Right renal pelvis (tissue), 4 donors: Measurements from ENCODE around the gene ISG20. TPM values are rescaled to one million over a fixed set of nuclear protein-coding genes. Genes with fewer than 3 reads are reported as not detected.

Source experiments
- DNase-seq, 4 donors: peaks; one replicate each; pipeline ENCODE4 v3.0.0-alpha.2; 2013; ENCODE audit warnings: low read depth in 4 of 4, low spot score in 3 of 4, missing footprints in 1 of 4
- polyA plus RNA-seq, 4 donors: library from polyadenylated mRNA; unstranded; fragments of 120-200 nt; gene quantifications; one replicate each; pipeline ENCODE4 v1.2.1, GENCODE V29; 2013; ENCODE audit not compliant: insufficient read length in 4 of 4

The ISG20 gene
- polyA plus RNA-seq, 4 donors, result 0.39 to 1.8 (median 0.89) TPM

DNA sequence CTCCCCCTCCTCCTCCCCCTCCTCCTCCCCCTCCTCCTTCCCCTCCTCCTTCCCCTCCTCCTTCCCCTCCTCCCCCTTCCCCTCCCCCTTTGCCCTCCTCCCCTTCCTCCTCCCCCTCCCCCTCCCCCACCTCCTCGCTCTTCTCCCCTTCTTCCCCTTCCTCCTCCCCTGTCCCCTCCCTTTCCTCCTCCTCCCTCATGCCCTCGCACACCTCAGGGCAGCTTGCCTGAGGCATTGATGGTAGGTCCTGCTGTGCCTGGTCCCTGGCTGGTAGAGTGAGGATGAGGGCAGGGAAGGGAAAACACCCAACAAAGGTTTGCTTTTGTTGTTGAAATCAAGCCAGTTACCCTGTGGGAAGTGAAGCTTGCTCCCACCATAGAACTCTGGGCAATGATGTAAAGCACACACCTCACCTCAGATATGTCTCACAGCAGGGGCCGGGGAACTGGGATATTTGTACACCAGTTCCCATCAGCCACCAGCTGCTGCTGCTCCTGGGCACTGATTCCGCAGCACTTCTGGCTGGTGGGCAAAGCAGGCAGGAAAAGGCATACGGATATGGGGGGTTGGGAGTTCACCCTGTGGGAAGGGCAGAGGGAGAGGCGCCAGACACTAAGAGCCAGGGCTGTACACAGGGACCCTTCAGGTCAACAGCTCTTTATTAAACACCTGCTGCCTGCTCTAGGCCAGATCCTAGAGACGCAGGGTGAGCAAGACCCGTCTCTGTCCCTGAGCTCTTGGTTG lies 13.8 kb downstream of the ISG20 start:
- no peak for DNase-seq

DNA sequence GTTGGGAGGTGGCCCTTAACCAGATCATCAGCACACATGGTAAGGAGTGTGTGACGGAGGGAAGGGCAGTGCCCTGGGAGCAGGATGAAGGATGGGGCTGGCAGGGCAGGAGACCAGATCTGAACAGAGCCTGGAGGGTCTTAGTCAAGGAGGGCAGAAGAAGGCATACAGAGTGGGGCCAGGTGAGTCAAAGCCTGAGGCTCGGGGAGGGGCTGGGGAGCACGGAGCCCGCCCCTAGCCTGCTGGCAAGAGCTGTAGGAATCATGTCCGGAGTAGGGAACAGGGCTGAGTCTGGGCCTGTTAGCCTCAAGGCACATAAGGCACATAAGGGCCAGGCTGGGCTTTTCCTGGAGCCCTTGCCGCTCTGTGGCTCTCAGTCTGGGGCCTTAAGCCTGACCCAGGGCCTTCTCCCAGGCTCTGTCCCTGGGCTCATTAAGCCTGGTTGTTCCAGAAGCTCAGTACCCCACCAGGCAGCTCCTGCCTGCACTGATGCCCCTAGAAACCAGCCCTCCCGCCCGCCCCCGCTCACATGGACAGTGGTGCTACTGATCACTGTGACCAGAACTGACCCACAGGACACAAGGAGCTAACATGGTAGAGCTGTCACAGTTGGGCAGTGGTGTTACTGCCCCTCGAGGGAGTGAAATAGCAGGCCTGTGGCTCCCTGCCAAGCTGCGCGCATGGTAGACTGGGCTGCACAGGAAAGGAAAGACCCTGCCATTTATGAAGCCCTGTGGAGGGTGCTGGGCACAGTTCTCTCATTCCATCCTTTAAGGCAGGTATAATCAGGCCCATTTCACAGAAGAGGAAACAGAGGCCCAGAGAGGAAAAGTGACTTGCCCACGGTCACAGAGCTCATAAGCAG lies 14.6 kb downstream of the ISG20 start:
- DNase-seq, result no peak

DNA sequence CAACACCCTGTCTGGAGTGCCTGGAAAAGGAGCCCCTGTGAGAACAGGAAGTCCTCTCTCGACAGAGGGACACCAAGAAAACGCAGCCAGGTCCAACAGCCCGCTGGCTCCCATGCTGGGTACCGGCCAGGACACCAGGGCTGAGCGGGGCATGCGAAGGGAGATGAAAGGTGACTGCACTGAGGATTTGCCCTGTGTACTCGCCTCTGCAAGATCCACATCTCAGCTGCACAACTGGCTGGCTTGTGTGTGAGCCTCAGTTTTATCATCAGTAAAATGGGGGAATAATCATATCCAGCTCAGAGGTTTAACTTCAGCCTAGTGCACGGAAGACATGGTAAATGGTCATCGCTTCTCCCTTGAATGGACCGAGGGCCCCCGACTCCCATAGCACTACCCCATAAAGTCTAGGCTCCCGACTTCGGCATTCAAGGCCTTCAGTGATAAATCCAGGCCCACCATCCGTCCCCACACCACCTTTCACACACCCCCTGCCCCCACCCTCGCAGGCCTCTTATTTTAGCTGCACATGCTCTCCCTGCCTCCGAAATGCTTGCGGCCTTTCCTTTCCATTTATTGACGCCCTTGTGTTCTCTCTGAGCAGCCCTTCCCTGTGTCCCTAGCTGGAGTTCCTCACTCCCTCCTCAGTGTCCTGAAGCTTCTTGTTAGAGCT lies 15.8 kb downstream of the ISG20 start:
- no peak for DNase-seq

DNA sequence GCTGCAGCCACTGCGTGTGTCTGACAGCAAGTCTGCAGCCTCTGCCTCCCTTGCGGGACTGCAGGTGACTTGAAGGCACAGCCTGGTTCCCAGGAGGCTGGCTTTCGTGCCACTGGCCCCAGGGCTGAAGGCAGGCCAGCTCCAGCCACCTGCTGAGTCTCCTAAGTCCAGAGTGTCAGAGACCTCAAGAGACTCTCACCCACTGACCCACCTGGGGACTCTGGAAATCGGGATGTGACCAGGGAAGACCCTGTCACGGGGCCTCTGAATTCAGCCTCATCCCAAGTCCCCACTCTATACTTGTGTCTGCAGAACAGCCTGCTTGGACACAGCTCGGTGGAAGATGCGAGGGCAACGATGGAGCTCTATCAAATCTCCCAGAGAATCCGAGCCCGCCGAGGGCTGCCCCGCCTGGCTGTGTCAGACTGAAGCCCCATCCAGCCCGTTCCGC lies 16.3 kb downstream of the ISG20 start:
- DNase-seq, result no peak

DNA sequence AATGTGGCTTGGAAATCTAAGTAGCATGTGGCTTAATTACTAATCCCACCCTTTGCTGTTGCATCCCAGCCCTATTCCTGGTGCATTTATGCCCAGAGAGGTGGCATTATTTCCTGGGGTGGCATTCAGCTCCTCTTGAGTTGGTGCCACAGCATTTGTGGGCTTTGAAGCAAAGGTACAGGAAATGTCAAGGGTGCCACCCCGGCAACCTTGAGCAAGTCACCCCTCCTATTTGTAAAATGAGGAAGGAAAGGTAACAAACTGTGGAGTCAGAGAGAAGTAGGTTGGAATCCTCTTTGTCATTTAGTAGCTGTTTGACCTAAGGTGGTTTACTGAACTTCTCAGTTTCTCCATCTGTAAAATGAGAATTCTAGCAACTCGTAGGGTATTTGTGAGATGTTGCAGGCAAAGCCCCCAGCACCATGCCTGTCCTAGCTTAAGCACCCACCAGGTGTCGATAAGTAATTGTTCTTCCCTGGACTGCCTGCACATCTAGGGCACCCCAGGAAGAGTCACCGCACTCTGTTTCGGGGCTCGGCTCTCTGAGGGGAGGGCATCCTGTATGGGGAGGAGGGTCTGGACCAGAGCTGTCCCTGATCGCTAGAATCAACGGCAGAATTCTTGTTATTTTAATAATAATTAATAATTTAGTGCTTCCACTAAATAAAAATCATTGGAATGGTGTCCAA lies 17.1 kb downstream of the ISG20 start:
- DNase-seq, result no peak

DNA sequence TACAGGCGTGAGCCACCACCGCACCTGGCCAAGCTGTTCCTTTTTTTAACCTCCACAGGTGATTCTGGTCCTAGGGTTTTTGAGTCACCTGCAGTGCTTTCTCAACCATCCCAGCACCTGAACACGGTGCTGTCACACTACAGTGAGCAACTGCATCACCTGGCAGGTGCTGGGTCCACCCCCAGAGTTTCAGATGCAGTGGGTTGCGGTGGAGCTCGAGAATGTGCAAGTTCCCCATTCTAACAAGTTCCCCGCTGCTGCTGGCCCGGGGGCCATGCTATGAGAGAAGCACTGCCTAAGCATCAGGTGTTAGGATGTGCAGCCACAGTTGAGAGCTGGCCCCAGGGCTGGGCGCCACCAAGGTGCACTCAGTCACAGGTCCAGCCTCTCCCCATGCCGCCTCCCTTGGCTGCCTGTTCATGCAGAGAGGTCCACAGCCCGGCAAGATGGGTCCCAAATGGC lies 18.0 kb downstream of the ISG20 start:
- DNase-seq, result no peak

DNA sequence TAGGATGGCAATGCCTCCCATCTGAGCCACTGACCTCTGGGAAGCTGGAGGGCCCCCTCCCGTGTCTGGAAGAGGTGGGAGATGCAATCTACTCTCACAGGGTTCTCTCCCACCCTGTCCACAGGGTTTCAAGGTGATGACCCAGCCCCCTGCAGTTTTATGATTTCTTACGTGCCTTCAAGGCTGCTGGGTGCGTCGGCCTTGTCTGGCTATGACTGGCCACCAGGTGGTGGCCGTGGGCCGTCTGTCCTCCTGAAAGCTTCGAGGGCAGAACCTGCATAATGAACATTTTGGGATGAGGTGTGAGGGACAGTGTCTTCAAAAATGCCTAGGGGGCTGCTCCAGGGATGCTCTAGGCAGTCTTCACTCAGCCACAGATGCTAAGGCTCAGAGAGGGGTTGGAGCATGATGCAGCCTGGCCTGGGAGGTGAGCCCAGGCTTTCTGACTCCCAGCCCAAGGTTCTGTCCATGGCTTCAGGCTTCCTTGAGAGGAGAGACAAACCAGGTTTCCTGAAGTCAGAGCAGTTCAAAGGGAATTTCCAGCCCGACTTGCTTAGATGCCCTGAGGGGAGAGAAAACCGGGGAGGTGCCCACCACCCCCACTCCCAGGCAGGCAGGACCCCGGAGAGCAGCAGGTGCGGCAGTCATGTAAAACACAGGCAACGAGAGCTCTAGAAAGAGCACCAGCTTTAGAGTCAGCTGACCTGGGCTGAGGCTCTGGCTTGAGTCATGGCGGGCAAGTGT lies 18.7 kb downstream of the ISG20 start:
- no peak for DNase-seq

DNA sequence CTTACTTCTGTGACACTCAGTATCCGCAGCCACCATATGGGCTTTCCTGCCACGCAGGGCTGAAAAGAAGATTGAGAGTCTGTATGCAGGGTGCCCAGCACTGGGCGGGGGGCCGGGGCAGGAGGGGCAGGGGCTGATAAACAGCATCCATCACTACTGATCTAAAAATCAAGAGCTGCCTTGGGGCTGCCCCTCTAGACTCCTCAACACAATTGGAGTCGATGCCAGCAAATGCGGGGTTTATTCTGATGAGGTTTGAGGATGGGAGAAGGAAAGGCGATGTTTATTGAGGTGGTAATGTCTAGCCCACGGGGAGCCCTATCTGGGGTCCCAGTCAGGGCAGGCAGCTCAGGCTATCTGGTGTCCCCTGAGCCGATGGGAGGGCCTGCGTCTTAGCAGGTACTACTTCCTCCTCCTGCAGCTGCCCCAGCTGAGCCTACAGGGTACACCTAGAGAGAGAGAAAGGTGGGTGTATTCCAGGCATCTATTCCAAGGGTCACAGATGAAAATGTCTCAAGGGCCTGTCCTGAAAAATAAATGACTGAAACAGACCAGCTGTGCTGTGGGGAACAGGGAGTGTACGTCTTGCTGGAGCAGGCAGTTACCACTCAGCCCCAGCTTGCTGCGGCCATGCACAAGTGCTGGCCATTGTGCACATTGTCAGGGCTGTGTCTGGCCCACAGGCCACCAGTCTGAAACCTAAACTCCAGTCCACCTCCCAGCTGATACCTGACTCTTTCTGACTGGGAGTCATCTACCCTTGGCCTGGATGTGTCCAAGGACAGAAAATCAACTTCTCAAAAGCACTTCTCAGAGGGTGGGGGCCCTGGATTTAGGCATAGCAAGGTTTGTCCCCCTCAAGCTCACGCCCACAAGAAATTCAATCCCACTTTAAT lies 19.5 kb downstream of the ISG20 start:
- no peak for DNase-seq

DNA sequence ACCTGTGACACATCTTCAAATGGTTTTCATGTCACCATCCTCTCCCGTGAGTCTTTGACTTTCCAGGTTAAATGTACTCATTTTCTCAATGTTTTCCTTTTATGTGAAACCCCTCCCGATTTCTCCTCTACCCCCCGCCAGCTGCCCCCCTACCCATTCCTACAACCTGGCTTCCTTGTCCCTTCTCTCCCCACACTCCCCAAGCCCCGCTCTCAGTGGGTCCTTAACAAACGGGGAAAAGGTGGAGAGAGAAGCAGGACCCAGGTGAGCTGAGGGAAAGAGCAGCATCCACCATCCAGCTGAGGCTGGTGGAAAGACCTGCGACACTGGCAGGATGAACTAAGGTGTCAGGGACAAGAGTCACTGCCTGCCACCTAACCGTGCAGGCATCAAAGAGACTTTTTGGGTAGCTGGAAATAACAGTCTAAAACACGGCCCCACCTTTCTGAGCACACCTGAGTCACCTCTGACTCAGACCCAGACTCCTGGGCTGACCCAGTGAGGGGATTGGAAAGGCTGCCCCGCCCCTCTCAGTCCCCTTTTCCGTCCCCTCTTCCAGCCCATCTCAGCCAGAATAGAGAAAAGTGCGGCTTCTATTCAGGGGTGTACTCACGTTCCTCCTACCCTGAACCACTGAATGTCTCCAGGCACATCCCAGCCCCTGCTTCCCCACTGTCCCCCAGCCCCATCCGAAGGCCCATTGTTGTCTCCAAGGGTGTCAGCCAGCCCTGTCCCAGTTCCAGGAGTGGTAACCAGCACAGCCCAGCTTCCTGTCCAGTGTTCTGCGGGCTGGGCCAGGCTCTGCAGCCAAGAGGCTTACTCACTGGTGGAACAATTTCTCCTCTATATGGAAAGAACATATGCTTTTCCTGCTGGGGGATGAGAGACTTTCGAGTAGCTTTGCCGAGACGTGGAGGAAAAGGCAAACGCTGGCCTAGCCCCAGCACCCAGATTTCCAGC lies 20.4 kb downstream of the ISG20 start:
- DNase-seq, result no peak

DNA sequence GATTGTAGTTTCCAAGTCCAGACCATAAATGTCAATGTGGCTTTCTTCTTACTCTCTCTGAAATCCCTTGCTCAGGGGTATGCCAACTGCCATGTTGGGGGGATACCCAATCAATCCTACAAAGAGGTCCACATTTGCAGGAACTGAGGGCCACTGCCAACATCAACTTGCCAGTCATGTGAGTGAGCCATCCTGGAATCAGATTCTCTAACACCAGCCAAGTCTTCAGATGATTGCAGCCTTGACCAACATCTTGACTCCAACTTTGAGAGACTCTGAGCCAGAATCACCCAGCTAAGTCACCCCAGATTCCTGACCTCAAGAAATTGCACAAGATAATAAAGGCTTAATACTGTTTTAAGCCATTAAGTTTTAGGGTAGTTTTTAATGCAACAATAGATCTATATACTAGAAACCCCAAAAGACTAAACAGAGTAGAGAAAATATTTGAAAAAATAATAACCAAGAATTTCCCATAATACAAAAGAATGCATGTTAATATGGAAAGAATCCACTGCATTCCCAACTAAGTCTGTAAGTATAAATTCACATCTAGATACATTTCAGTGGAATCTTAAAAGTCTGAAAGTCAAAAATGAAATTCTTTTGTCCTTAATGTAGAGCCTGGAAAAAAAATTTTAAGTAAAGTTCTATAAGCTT lies 22.4 kb downstream of the ISG20 start:
- no peak for DNase-seq

DNA sequence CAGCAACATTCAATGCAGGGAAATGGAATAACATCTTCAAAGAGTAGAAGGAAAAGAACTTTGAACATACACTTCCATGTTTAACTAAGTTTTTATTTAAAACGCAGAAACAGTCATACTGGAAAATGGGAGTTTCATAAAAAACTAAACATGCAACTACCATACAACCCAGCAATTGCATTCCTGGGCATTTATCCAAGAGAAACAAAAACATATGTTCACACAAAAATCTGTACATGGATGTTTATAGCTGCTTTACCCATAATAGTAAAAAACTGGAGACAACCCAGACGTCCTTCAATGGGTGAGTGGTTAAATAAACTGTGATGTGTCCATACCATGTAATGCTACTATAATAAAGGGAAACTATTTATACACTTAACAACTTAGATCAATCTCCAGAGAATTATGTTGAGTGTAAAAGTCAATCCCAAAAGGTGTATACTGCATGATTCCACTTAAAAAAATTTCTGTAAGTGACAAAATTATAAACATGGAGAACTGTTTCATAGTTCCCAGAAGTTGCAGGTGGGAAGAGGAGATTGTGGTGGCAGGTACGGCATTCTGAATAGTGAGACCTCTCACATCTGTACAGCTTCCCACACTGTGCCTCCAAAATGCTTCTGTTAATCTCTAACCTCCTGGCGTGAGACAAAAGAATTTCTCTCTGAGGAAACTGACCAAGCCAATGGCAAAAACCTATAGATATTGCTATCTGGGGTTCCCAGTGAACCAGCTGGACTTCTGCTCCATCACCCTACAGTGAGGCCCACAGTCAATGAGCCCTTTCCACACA lies 23.1 kb downstream of the ISG20 start:
- DNase-seq, result no peak

DNA sequence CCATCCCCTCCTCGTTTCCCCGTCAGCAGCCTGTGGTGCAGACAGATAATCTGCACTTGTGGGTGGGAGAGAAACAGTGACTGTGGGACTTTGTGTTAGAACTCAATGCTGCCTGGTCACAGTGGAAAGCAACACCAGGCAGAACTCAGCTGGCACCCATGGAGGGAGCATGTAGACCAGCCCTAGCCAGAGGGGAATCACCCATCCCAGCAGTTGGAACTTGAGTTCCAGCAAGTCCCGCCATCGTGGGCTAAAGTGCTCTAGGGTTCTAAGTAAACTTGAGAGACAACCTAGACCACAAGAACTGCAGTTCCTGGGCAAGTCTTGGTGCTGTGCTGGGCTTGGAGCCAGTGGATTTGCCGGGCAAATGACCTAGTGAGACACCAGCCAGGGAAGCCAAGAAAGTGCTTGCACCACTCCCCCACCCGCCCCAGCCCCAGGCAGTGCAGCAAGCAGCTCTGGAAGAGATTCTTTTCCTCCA lies 24.4 kb downstream of the ISG20 start:
- DNase-seq, result no peak

DNA sequence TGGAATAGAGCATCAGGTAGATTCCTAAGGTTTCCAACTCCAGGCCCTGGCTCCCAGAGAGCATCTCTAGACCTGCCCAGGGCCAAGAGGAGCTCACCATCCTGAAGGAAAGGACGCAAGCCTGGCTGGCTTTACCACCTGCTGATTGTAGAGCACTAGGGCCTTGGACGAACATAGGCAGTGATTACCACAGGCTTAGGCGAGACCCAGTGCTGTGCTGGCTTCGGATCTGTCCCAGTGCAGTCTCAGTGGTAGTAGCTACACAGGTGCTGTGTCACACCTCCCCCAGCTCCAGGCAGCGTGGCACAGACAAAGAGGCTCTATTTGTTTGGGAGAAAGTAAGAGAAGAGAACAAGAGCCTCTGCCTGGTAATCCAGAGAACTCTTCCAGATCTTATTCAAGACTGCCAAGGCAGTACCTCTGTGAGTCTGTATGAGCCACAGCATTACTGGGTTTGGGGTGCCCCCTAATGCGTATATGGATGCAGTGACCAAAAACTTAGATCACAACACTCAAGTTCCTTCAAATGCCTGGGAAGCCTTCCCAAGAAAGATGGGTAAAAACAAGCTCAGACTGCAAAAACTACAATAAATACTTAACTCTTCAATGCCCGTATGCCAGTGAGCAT lies 25.4 kb downstream of the ISG20 start:
- DNase-seq, result no peak

DNA sequence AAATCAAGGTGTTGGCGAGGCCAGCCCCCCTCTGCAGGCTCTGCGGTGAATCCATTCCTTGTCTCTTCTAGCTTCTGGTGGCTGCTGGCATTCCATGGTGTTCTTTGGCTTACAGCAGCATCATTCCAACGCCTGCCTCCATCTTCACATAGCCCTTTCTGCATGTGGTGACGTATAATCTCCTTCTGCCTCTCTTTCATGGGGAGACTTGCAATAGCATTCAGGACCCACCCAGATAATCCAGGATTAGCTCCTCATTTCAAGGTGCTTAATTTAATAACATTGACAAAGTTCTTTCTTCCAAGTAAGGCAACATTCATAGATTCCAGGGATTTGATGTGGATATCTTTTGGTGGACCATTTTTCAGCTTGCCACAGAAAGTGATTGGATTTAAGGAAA lies 35.8 kb downstream of the ISG20 start:
- no peak for DNase-seq

DNA sequence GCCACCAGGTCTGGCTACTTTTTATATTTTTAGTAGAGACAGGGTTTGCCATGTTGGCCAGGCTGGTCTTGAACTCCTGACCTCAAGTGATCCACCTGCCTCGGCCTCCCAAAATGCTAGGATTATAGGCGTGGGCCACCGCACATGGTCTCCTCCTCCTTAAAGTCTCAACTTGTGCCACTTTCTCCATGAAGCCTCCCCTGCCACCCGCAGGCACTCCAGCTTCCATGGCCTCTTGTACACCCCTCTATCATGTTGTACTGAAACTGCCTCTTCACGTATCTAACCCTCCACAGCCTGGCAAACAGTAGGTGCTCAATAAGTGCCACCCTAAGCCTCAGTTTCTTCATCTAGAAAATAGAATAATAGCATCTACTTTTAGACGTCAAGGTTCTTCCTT lies 39.9 kb downstream of the ISG20 start:
- DNase-seq, result no peak
